Activated T-helper 1 cell treated with Interleukin-2 at 50 U/mL for 16 hours (primary cell): ENCODE data around the gene MCF2L2.
"Not testable (repeated sequence)": the region's sequence is repeated elsewhere in the genome, so short reads cannot be mapped to it uniquely, and the experiment has no call there.

Source experiments
- DNase-seq: peaks from one replicate; pipeline ENCODE4 v3.0.0-alpha.2; 2020; ENCODE audit warnings: low read depth

Gene MCF2L2, protein sequence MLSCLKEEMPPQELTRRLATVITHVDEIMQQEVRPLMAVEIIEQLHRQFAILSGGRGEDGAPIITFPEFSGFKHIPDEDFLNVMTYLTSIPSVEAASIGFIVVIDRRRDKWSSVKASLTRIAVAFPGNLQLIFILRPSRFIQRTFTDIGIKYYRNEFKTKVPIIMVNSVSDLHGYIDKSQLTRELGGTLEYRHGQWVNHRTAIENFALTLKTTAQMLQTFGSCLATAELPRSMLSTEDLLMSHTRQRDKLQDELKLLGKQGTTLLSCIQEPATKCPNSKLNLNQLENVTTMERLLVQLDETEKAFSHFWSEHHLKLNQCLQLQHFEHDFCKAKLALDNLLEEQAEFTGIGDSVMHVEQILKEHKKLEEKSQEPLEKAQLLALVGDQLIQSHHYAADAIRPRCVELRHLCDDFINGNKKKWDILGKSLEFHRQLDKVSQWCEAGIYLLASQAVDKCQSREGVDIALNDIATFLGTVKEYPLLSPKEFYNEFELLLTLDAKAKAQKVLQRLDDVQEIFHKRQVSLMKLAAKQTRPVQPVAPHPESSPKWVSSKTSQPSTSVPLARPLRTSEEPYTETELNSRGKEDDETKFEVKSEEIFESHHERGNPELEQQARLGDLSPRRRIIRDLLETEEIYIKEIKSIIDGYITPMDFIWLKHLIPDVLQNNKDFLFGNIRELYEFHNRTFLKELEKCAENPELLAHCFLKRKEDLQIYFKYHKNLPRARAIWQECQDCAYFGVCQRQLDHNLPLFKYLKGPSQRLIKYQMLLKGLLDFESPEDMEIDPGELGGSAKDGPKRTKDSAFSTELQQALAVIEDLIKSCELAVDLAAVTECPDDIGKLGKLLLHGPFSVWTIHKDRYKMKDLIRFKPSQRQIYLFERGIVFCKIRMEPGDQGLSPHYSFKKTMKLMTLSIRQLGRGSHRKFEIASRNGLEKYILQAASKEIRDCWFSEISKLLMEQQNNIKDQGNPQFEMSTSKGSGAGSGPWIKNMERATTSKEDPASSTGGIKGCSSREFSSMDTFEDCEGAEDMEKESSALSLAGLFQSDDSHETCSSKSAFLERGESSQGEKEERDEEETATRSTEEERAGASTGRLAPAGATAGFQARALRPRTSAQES

DNA sequence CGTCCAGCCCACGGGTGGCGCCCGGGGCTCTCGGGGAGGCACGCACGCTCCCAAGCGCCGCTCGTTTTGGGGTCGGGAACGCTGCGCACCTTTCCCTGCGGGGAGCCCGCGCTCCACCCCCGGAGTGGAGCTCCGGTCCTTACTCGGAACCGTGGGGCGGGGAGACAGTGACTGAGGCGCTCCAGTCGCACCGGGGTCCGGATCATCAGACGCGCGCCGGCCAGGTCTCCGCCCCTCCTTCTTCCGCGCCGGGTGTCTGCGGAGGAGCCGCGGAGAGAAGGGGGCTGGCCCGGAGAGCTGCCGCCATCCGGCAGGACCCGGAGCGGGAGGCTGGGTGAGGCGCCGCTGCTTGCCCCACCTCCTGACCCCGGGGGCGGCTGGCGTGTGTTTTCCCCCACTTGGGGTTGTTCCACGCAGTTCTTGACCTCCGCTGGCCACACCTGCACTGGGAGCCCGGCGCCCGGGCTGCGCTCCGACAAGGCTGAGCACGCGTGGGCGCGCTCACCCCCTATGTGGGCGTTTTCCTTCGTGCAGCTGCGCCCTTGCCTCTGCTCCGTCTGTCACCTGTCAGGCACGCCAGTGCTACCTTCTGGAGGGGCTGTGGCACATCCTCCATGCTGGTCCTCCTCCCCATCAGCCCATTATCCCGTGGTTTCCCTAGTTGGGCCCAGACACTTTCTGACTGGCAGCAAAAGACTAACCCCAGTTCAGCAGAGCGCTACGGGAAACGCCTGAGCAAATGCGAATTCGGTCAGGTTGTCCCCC lies at the start of gene MCF2L2:
Gene MCF2L2 (minus strand): TSS at position 173 of the 765 bp plus-strand sequence. CDS start 642 bp downstream, outside the sequence.
- DNase-seq = peak; percentile 60

DNA sequence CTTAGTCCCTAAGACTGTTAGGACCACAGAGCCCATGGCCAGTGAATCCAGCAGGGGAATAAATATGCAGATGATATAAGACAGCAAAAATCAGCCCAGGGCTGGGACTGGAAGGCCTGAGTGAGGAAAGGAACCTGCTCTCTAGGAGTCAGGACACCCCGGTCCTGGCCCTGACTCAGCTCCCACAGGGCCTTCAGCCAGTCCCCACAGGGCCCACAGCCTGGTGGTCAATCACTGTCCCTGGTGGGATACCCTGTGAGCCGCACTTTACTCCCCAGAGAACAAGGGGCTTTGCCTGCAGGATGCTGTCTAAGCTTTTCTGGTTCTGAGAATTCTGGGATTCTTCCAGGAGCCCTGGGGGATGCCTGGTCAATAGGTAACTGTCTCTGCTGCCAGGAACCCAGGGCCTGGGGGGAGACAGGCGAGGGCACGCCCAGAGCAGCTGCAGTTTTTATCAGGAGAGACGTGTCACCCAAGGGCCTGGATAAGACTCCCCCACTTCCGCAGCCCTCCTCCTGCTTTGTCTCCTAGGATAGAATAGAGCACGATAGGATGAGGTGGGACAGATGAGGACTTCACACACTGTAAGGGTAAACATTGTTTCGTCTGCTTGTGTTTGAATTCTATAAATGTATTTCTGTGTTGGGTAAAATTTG lies 49.5 kb upstream of the MCF2L2 start:
- DNase-seq = no peak

DNA sequence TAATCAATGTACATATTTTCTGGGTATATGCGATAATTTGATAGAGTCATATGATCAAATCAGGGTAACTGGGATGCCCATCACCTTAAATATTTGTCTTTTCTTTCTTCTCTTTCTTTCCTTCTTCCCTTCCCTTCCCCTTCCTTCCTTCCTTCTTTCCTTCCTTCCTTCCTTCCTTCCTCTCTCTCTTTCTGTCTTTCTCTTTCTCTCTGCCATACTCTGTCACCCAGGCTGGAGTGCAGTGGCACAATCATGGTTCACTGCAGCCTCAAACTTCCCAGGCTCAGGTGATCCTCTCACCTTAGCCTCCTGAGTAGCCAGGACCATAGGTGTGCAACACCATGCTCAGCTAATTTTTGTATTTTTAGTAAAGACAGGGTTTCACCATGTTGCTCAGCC lies 47.3 kb upstream of the MCF2L2 start:
- DNase-seq = not testable (repeated sequence)

DNA sequence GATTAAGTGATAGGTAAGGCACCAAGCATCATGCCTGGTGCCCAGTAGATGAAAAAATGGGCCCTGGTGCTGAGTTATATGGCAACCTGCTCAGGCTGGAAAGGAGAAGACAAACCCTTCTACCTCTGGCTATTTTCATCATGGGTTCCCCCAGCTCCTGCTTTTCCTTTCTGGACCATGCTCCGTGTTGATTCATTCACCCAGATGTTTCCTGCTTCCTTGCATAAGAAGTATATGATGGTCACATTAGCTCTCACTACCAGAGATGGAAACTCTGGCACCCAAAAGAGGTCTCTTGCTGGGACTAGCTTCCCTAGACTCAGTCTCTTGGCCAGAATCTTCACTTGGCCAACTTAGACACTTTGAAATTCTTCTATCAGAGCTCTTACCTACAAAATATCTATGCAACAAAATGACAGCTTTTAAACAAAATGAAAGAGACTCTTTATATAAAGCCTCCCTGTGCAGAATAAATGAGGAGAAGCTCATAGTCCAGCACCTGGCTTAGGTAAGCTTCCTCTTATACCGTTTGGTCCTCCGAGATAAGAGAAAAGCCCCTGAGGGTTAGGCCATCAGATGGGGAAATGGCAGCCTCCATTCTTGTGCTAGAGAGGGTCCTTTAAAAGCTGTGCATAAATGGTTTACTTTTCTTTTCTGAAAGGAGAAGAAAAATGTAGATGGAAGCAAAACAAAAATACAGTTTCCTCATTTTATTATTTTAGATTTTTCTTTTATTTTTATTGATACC lies 46.8 kb upstream of the MCF2L2 start:
- DNase-seq = no peak

DNA sequence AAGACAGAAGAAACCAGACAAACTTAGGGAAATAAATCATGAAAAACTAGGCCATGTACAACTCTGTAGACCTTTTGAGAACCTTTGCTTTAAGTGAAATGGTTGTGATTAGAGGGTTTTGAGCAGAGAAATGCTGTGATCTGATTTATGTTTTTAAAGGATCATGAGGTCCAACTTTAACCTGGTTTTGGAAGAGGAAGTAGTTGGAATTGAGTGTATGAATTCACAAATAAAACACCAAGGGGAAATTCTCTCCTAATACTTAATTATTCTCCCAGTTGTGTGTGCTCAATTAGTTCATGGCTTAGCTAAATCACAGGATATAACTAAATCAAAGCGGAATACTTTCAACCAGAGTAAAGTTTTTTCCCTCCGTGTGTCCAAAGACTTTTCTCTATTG lies 45.5 kb upstream of the MCF2L2 start:
- DNase-seq = no peak

DNA sequence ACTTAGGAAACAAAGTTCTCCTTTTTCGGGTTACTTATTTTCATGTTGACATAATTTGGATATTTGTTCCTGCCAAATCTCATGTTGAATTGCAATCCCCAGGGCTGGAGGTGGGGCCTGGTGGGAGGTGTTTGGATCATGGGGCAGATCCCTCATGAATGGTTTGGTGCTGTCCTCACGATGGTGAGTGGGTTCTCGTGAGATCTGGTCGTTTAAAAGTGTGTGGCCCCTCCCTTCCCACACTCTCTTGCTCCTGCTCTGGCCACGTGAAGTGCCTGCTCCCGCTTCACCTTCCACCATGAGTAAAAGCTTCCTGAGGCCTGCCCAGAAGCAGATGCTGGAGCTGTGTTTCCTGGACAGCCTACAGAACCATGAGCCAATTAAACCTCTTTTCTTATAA lies 43.7 kb upstream of the MCF2L2 start:
- no peak for DNase-seq

DNA sequence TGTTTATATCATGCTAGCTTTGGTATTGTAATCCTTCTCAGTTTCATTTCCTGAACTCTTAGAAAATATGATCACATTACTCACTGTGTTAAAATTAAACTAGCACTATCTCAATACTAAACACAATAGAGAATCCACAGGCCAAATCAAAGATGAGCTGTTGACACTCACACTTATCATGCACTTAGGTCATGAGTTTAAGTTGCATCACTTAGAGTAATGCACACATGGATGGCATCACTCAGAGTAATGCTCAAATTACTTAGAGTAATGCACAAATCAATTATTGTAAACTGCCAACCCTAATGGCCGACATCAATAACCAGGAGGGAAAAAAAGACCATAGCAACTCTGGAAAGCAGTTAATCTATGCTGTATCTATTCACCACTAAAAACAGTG lies 40.0 kb upstream of the MCF2L2 start:
- DNase-seq = no peak

DNA sequence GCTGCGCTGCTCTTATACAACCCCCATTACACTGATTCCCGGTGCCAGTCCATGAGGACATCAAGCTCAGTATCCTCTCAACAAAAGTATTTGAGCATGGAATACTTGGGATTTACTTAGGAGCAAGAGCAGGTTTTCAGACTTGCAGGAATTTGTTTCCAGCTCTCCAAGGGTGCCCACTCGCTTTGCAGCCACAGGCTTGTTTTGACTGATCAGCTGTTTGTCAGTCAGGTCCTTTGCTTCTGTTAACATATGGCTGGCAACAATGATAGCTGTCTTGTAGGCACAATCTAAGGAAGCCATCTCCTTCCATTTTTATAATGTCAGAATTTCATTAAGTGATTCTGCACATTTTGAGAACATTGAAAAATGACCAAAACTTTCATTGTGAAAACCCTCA lies 38.2 kb upstream of the MCF2L2 start:
- no peak for DNase-seq

DNA sequence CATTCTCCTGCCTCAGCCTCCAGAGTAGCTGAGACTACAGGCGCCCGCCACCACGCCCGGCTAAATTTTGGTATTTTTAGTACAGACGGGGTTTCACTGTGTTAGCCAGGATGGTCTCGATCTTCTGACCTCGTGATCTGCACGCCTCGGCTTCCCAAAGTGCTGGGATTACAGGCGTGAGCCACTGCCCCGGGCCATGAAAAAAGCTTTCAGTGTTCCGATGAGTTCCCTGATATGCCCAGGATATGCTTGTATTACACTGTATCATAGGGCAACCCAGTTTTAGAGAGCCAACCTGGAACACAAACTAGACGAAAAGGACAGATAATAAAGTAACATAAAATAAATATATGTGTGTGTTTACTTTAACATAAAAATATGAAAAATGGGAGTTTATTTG lies 37.3 kb upstream of the MCF2L2 start:
- DNase-seq = not testable (repeated sequence)

DNA sequence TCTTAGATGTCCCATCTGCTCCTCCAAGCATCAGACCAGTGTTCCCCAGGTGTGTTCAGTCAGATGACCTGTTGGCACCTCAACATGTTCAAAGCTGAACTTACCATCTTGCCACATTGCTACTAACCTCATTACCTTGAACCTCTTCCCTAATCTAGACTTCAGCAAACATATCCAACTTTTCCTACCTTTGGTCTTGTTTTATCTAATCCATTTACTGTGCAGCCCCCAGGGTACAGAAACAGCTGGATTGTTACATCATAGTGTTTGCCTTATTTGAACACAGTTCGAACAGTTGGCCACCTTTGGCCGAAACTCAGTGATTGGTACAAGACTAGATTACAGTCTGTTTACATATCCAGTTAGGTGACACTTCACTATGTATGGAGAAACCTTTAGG lies 36.1 kb upstream of the MCF2L2 start:
- DNase-seq = no peak

DNA sequence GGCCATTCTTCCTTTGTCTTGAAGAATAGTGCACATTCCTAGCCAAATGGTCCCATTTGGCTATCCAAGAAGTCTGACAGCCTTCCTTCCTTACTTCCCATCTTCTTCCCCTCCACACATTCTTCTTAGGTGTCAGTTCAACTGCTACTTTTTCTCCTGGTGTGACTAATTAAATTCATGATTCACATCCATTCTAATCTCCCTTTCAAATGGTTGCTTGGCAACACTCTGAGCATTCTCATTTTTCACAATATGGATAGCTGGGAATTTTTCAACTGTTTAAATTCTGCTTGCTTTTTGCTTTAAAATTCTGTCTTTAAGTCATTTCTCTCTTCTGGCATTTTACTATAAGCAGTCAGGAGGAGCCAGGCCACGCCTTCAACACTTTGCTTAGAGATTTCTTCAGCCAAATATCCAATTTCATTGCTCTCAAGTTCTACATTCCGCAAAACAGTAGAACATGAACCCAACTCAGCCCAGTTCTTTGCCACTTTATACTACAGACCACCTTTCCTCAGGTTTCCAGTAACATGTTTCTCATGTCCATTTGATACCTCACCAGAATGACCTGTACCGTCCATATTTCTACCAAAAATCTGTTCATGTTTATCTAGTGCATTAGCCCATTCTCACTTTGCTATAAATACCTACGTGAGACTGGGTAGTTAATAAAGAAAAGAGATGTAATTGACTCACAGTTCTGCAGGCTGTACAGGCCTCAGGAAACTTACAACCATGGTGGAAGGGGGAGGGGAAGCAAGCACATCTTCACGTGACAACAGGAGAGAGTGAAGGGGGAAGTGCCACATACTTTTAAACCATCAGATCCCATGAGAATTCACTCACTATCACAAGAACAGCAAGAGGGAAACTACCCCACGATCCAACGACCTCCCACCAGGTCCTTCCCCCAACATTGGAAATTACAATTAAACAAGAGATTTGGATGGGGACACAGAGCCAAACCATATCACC lies 31.9 kb upstream of the MCF2L2 start:
- DNase-seq = no peak

DNA sequence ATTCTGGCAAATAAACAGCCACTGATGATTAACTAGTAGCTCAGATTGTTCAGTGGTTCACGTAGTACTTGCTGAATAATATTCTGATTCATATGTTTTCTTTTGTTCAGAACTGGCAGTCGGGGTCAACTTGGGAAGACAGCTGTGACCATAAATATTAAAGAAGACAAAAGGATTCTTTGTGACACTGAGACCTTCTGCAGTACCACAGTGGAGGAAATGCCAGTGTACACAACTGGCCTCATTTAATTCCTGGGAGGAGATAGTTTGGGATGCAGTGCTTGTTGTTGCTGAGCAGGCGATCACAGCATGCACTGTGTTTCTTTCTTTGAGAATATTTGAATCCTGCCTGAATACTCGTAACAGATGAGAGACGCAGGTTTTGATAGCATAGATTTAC lies 26.7 kb upstream of the MCF2L2 start:
- no peak for DNase-seq

DNA sequence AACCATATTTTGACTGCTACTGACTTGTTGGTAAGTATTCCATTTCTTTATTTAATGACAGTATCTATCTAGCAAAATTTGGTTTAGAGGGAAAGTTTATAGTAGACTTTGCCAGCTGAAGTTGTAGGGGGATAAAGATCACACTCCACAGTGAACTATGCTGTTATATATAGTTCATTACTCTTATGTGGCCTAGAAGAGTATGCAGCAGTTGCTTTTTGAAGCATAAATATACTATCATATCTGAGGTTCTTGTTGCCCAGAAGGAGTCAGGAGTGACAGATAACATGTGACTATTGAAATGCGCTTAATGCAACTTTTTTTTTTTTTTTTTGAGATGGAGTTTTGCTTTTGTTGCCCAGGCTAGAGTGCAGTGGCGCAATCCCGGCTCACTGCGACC lies 25.6 kb upstream of the MCF2L2 start:
- DNase-seq = no peak

DNA sequence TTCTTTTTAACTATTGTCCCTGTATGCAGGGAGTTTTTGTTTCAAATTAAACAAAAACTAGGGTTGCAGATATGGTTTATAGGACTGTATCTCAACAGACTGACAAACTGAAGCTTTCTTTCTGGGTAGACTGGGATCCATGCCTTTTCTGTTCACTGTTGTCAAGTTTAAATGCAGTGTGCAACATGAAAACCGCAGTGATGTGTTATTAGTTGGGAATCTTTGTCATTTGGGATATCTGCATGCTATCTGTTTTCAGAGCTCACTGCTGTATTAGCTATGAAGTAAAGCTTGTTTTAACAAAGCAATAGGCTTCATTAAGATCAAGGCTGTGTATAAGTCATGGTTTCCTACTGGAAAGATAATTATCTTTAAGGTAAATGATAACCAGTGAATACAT lies 21.4 kb upstream of the MCF2L2 start:
- DNase-seq = no peak

DNA sequence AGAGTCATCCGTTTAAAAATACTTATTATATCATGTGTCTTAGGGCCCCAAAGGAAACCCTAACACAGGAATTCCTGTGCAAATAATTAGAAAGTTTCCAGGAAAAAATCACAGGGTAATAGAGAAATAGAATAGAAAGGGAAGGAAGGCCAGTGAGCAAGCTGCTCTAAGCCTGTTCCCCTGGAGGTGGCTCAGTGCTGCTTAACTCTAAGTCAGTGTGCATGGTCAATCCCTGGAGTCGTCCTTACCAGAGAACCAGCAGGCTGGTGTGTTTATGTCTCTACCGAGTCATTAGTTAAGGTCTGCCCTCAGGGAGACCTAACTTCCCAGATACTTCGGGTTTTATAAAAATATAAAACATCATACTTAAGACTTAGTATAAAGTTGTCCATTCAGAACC lies 21.0 kb upstream of the MCF2L2 start:
- no peak for DNase-seq

DNA sequence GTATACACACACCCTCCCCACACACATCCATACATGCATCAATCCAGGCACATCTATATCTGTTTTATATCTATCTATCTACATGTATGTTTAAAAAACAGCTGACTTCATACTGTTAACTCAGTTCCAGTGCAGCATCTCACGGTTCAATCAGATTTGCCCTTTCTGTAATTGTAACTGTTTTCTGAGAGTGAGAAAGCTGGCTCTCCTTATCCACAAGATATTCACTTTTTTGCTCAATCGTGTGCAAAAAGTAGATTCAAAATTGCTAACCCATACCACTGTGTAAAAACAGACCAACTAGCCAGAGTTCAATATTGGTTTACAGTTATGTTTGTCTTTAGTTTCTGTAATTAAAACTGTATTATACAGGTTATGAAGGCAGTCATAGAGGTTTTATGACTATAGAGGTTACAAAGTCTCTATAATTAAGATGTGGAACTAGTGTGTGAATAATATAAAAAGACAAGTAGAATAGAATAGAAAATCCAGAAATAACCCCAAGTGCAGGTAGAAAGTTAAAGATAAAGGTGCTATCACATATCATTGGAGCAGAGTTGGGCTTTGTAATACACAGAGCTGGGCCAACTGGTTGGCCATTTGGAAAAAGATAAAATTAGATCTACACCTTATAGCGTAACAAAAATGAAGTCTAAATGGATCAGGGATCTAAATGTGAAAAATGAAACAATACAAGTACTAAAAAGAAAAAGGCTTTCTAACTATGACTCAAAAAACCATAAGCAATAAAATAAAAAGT lies 20.1 kb upstream of the MCF2L2 start:
- DNase-seq = no peak

DNA sequence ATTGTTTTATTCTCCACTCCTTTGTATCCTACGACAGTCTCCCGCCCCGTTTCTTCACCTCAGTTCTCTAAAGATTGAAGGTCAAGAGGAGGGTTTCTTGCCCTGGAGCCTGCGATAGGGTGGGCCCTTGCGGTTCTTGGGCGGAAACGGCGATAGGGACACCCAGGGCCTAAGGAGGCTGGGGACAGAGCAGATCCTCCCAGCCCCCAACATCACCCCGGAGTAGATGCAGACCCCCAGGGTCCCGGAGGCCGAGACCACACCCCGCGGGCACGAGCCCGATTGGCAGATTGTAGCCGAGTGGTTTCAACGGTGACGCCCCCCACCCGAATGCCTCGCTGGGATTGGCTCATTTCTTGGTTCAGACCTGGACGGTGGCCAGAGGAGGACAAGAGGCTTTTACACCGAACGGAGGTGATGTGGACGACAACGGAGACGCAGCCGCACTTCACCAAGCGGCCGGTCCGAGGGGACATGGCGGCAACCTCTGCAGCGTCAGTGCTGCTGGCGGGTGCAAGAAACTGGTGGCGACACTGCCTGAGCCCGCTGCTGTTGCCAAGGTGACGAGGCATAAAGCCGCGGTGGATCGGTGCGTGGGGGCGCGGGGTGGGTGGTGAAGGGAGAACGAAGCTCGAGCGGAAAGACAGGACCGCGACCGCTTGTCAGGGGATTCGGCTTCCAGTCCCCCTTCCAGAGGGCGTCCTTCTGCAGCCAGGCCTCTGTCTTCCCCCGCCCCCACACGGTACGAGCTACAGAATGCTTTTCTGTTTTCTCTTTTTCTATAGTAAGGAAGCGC lies 19.0 kb upstream of the MCF2L2 start:
- peak; percentile 21 for DNase-seq

DNA sequence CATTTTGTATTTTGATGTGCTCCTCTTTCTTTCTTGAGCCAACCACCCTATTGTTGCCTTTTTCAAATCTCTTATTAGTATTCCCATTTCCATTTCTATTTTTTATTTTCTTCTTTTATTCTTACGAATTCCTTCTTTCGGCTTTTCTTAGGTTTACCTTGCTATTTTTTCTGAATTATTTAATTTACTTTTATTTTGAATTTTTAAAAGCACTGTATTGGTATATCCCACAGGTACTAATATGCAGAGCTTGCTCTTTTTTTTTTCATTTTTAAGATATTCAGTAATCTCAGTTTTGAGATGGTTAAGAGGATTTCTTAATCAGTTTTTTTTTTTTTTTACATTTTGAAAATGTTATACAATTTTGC lies 18.4 kb upstream of the MCF2L2 start:
- no peak for DNase-seq
